Astrocyte (in vitro differentiated cells and primary cell): ENCODE results near the gene STIM1.

Experiments
- CTCF ChIP-seq: IDR thresholded peaks from 2 replicates; pipeline ENCODE4 v1.5.1; 2011; ENCODE audit warnings: low read depth, mild to moderate bottlenecking, inconsistent platforms, low read length, moderate library complexity; ENCODE audit not compliant: insufficient read depth
- EZH2 ChIP-seq: IDR thresholded peaks from 2 replicates; pipeline ENCODE4 v1.6.1; 2012; ENCODE audit warnings: mild to moderate bottlenecking, low read length, inconsistent platforms; ENCODE audit not compliant: insufficient read depth

GRCh38 chr11:4094348-4095291 is 239.2 kb downstream of the STIM1 start, which contains the start of gene RRM1:
- TF ChIP-seq CTCF (no peak), EZH2 (no peak)
